DMS153 treated with DMSO at 0.1 percent for 48 hours (cell line): ENCODE measurements around the gene PON3.

Experiments used
- DNase-seq: peaks from one replicate; lab custom pipeline; 2025; ENCODE audit not compliant: unreplicated experiment; lab: John Stamatoyannopoulos, UW

Gene PON3

GRCh38 chr7:95342642-95343307 is 53.4 kb downstream of the PON3 start:
- DNase-seq = no peak

DNA sequence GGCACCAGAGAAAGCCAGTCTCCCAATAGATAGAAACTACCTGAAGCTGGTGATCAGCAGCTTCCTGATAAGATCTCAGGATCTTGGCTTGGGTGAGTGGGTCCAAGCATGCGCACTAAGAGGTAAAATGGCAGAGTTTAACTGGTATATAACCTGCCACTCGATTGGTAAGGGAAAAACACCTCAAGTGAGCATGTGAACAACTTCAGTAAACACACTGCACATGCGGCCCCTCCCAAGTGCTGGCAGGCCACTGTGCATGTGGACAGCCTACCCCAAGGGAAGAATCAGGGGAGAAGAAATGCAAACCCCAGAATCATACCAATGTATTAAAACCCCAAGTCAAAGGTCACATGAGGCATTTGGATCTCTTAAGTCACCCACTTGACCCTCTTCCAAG is 54.1 kb downstream of the PON3 start:
- DNase-seq = no peak

DNA sequence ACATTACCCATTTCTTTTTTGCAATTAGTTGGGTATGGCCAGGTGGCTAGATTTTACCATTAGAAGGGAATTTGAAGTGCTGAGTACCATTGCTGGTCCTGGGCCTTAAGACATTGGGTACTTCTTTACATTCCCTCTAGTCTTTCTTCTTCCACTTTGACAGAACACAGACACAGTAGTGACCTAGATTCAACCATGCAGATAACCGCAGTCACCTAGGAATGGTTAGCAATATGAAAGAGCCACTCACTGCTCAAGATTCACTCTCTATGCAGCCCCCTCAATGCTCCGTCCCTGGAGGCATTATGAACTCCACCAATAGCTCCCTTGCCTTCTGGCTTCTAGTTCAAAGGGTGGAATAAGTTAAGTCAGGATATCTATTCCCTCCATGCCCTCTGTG is 55.7 kb downstream of the PON3 start:
- no peak for DNase-seq

- no peak for DNase-seq
Observed at GRCh38 chr7:95338832-95339231, 57.3 kb downstream of the PON3 start.

- no peak for DNase-seq
Observed at GRCh38 chr7:95335093-95335492, 61.1 kb downstream of the PON3 start.

- DNase-seq = no peak
Observed at GRCh38 chr7:95334447-95334846, 61.7 kb downstream of the PON3 start.

DNA sequence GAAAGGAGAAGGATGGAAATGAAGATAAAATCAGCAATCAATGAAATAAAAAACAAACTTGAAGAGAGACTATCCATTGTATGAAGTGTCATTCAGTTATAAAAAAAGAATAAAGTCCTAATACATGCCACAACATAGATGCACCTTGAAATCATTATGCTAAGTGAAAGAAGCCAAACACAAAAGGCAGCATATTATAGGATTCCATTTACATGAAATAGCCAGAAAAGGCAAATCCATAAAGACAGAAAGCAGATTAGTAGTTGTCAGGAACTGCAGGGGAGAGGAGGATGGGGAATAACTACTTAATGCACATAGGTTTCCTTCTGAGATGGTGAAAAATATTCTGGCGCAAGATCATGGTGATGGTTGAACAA is 65.2 kb downstream of the PON3 start:
- no peak for DNase-seq

DNA sequence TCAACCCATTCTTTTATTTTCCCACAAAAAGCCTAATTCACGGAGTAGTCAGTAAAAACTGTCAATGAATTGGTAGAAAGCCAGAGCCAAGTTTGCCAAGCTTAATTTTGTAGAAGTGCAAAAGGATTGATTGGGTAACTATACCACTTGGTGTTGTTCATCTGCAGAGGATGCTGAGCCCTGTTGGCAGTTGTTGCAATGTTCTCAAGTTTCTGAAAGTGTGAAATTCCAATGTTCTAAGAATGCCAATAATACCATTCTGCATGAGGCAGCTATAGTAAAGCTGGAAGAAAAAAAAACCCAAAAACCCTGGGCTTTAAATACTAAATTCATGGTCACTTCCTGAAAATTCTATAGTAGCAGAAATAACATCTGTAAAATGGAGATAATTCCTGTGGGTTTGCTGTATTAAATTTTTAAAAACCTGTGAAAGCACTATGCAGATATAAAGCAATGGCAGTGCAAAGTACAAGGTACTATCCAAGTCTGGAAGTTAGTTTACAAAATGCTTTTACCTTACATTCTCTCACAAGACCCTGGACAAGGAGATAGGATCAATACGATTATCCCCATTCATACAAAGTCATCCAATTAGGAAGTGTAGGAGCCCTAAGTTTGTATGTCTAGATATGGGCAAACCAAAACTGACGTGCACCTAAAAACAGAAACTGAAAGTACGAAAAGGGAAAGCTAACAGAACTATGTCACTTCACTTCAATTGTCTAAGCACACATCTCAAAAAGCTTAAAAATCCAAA is 65.8 kb downstream of the PON3 start:
- DNase-seq = peak; percentile 18

DNA sequence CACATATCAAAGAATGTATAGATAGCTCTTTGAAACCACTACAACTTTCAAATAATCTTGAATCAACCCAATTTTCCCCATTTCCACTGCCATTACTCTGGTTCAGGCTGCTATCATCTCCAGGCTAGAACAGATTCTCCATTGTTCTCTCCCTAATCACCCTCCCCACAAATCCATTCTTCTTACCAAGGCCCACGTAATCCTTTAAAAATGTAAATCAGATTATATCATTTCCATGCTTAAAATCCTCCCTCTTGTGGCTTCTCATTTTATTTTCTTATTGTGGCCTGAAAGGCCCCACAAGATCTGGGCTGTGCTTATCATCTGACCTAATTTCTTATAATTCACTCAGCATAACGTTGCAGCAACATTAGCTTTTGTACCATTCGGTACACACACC is 68.8 kb downstream of the PON3 start:
- DNase-seq = no peak

DNA sequence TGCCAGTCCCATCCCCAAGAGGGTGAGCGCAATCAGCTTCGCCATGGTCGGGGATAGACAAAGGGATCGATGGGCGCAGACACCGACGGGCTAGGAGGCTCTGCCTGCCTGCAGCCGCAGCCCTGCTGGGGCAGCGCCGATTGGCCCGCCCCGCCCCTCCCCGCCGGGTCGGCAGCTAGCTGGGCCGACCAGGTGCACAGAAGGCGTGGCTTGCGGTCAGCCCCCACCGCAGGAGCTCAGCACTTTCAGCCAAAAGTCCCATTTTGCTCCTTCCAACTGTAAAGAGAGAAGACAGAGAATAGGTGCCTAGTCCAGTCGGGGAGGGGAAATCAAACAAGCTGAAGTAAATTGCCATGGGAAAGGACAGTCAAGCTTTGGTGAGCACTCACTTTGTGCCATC is 71.7 kb downstream of the PON3 start, which contains the start of gene PON1:
TSS of gene PON1 (minus strand) at position 102 of the 400 bp plus-strand sequence. CDS start at position 45, 57 bp downstream.
- DNase-seq = peak; percentile 9

DNA sequence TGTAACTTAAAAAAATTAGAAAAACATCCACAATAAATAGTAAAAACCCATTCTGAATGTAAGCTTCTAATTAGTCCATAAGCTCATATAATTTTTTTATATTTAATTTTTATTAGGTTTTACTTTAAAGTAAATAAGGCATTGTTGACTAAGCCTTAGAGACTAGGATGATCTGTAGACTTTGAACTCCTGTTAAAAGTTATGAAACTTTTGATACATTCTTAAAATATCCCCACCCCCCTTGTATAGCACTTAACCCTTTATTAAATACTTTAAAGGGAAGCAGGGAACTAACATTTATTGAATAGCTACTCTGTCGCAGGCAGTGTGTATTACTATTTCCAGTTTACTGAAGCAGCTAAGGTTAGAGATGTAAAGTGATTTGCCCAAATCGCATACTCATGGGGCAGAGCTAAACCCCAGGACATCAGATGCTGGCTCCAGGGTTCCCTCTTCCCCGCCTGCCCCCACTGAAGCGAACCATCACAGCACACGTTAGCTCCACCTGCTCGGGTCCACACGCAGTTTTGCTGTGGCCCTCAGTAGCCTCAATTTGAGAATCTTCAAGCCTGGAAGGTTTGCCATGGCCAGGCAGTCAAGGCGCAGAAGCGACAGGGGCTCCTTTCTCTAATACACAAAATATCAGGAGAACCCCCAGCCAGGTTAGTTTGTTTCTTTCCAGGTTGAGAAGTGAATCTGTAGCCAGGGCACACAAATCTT is 72.6 kb downstream of the PON3 start:
- no peak for DNase-seq

- DNase-seq = no peak
Observed at GRCh38 chr7:95322854-95323253, 73.3 kb downstream of the PON3 start.

DNA sequence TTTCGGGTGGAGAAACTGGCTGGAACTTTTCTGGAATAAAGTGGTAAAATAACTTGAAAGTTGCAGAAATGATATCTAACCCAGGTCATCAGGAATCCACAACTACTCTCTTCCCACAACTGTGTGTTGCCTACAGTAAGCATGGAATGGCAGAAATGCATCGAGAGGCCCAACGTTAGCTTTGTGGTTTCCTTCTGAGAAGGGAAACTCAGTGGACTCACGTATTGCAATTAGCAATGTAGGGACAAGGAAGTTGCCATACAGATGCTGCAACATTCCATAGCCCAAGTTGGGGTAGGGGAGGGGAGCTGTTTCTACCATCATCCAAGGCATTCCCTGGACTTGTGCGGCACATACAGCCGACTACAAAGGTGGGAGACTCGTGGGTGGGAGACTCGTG is 73.8 kb downstream of the PON3 start:
- no peak for DNase-seq

DNA sequence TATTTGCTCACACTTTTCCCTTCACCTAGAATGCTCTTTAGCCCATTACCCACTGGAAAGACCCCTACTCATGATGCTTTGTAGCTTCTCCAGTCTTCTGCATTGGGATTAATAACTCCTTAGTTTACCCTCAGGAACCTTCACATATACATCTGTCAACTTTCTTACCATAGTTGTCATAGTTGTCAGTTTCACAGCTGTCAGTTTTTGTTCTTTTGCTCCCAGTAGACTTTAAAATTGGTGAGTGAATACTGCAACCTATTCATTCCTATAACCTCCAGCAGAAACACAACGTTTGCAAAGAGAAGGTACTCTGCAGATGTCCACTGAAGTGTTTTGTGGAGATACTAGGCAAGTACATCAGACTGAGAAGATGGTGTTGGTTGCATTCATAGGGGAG is 74.5 kb downstream of the PON3 start:
- no peak for DNase-seq

DNA sequence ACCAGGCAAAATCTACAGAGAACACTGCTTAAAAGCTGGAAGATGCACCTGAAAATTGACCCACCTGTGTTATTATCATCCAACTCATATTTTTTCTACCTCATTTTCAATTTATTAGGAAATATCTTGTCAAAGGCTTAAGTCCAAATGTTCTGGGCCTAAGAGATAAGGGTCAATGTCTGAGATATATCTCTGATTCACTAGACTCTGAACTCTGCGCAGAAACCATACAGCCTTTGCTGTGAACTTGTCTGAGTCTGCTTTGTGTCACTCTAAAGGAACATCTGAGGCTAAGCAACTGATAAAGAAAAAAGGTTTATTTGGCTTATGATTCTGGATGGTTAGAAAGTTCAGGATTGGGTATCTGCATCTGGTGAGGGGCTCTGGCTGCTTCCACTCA is 75.5 kb downstream of the PON3 start:
- DNase-seq = no peak

DNA sequence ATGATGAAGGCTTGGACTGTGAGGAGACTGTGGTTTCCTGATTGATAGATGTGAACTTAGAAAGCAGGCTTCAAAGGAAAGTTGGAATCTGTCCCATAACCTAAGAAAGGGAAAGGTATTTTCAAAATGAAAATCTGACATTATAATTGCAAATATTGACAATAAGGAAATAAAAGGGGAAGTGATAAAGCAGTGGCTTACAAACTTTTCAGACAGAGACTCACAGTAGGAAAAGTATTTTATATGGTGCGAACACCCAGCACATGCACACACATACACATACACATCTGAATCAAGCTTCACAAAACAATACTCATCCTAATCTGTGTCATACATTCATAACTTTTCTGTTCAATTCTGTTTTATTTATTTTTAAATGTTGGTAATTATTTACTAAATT is 76.6 kb downstream of the PON3 start:
- DNase-seq = no peak

DNA sequence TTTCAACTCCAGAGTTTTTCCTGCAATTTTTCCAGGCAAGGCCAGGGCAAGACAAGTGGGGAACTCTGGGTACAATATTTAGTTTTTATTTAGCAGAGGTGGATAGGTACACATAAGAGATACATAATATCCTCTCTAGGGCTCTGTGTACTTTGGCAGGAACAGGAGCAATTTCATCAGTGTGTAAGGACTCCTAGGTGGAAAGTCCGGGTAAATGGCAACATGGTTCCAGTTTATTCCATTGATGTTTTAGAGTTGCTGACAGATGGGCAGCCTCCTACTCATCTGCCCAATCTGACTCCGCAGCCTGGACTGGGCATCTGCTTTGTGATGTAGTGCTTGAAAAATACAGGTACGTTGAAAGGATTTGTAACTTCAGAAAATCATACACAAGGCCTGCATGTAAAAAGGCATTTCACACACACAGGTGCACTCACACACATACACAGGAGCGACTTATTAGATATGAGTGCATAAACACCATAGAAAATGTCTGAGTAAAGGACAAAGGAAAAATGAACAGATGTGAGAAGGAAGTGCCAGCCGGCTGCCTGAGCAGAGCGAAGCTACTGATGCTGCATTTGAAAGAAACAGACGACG is 77.6 kb downstream of the PON3 start:
- DNase-seq = peak; percentile 17

DNA sequence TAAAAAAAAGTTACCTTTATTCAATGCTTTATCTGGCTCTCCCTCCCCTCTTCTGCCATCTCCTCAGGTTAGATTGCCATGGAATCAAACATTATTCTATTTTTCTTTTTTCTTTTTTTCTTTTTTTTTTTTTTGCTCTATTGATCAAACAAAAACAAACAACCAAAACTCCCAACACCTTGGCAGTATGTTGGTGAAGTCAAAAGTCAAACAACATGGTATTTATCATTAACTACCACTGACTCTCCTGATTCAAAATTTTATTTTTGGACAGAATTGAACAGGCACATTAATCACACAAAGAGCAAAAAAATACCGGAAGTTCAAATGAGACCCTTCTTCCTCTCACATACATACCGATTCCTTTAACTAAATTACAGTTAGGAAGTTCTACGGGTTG is 78.2 kb downstream of the PON3 start:
- no peak for DNase-seq

DNA sequence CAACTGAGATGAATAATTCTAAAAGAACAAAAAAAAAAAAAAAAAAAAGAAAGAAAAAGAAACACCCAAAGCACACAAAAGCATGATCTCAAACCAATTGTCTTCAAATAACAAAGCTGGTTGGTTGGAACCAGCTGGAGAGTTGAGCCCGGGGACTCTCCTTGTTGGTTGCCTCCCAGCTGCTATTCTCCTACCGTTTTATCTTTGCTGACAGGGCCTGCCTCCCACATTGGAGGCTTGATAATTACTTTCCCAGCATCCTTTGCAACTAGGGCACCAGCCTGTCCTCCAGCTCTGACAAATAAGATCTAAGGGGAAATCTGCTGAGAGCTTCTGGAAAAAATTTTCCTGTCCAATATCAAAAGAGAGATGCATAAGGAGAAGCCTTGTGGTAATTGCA is 78.6 kb downstream of the PON3 start:
- DNase-seq = no peak

GRCh38 chr7:95316588-95316987 is 79.6 kb downstream of the PON3 start:
- DNase-seq = no peak

DNA sequence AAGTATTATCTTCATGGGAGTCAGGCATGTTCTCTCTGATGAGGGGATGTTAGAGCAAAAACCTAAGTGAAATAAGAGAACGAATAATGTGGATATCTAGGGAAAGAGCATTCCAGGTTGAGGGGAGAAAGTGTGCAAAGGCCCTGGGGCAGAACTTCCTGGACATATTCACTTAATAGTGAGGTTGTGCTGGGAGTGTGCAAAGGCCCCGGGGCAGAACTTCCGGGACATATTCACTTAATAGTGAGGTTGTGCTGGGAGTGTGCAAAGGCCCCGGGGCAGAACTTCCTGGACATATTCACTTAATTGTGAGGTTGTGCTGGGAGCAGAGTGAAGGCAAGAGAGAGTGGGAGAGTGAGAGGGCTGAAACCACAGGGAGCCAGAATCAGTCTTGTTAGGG is 83.6 kb downstream of the PON3 start:
- no peak for DNase-seq

DNA sequence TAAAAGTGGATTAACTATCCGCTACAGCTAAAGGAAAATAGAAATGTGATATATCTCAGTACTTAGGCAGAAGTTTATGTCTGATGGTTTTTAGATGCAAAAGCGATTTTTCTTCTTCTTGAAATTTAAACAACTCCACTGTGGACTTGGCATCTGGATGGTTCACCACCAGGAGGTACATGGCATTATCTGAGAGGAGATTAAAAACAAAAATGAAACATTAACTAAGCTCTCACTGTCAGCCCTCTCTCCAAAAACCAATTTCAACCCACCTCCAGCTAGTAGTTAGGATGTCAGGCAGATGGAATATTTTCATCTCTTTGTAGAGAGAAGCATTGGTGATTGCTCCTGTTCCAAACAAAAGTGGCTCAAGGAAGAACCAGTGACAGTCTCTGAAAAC is 84.8 kb downstream of the PON3 start:
- no peak for DNase-seq
